WTC11 (cell line): ENCODE data around the gene PRR14L. TPM values are rescaled to one million over a fixed set of nuclear protein-coding genes. Genes with fewer than 3 reads are reported as not detected.
A peak's percentile ranks its signal among the peaks of the same experiment; 100 is the strongest.

Experiments used
- ATAC-seq: fragments of 200-7000 bp; cut with Tn5 transposase; 2 replicates; pipeline ENCODE4 v1.10.0; 2021; ENCODE audit warnings: mild to moderate bottlenecking, moderate library complexity
- CTCF ChIA-PET: fragments of 300-600 bp; sonication (Branson Sonifier 250); formaldehyde crosslinking; loops from one replicate; lab custom pipeline; 2021; ENCODE audit warnings: antibody characterized with exemption; lab: Charles Lee
- POLR2A ChIA-PET: fragments of 350-600 bp; sonication (Branson Sonifier 250); formaldehyde crosslinking; loops from one replicate; lab custom pipeline; 2021; ENCODE audit warnings: antibody characterized with exemption; lab: Charles Lee
- DNase-seq: peaks from one replicate; pipeline ENCODE4 v3.0.0; 2021; ENCODE audit warnings: low spot score
- H3K27ac Mint-ChIP-seq: 2 replicates; pipeline ENCODE4 v1.8.0; 2021; ENCODE audit warnings: mixed read lengths
- H3K27me3 Mint-ChIP-seq: 2 replicates; pipeline ENCODE4 v1.8.0; 2021; ENCODE audit warnings: low read depth, mild to moderate bottlenecking, moderate library complexity, mixed read lengths
- H3K36me3 Mint-ChIP-seq: 2 replicates; pipeline ENCODE4 v1.8.0; 2021; ENCODE audit warnings: mixed read lengths
- H3K4me1 Mint-ChIP-seq: 2 replicates; pipeline ENCODE4 v1.8.0; 2022; ENCODE audit warnings: mixed read lengths
- H3K4me3 Mint-ChIP-seq: 2 replicates; pipeline ENCODE4 v1.8.0; 2021; ENCODE audit warnings: mild to moderate bottlenecking, moderate library complexity, mixed read lengths
- H3K9me3 Mint-ChIP-seq: 2 replicates; pipeline ENCODE4 v1.8.0; 2021; ENCODE audit warnings: mixed read lengths
- ATF1 ChIP-seq: sonication (generic); formaldehyde crosslinking; IDR thresholded peaks from 2 replicates; pipeline ENCODE4 v1.8.1; 2023; ENCODE audit warnings: mild to moderate bottlenecking, moderate library complexity, missing genetic modification reagents
- EMX1 ChIP-seq: fragments of 250-450 bp; sonication (Bioruptor Pico); IDR thresholded peaks from 2 replicates; pipeline ENCODE4 v1.8.0; 2021; ENCODE audit warnings: mild to moderate bottlenecking
- FOXK1 ChIP-seq: sonication (generic); formaldehyde crosslinking; IDR thresholded peaks from 2 replicates; pipeline ENCODE4 v1.8.0; 2022; ENCODE audit warnings: mild to moderate bottlenecking, moderate library complexity, missing genetic modification reagents
- IRF2 ChIP-seq: sonication (generic); formaldehyde crosslinking; IDR thresholded peaks from 2 replicates; pipeline ENCODE4 v1.8.0; 2022; ENCODE audit warnings: low read depth, missing genetic modification reagents, borderline replicate concordance
- NFATC4 ChIP-seq: fragments of 250-450 bp; sonication (Bioruptor Pico); IDR thresholded peaks from 2 replicates; pipeline ENCODE4 v1.9.0; 2021; ENCODE audit warnings: mild to moderate bottlenecking
- NR1H2 ChIP-seq: sonication (generic); formaldehyde crosslinking; IDR thresholded peaks from 2 replicates; pipeline ENCODE4 v1.9.0; 2021; ENCODE audit warnings: mild to moderate bottlenecking, moderate library complexity, missing genetic modification reagents
- NR3C1 ChIP-seq: sonication (generic); formaldehyde crosslinking; conservative IDR thresholded peaks from 2 replicates; pipeline ENCODE4 v1.8.1; 2023; ENCODE audit warnings: low read depth, mild to moderate bottlenecking, missing genetic modification reagents
- OVOL2 ChIP-seq: fragments of 250-450 bp; sonication (Bioruptor Pico); IDR thresholded peaks from 2 replicates; pipeline ENCODE4 v1.9.0; 2021; ENCODE audit warnings: mild to moderate bottlenecking, borderline replicate concordance
- SMAD3 ChIP-seq: sonication (generic); formaldehyde crosslinking; IDR thresholded peaks from 2 replicates; pipeline ENCODE4 v1.8.0; 2022; ENCODE audit warnings: missing genetic modification reagents, mild to moderate bottlenecking, borderline replicate concordance
- STAT6 ChIP-seq: sonication (generic); formaldehyde crosslinking; conservative IDR thresholded peaks from 2 replicates; pipeline ENCODE4 v1.8.1; 2023; ENCODE audit warnings: mild to moderate bottlenecking, low read depth, missing genetic modification reagents, moderate library complexity
- TP53 ChIP-seq: sonication (generic); formaldehyde crosslinking; IDR thresholded peaks from 2 replicates; pipeline ENCODE4 v1.8.1; 2023; ENCODE audit warnings: mild to moderate bottlenecking, missing genetic modification reagents
- ZBTB21 ChIP-seq: sonication (generic); formaldehyde crosslinking; IDR thresholded peaks from 2 replicates; pipeline ENCODE4 v1.8.1; 2023; ENCODE audit warnings: mild to moderate bottlenecking, missing genetic modification reagents, borderline replicate concordance
- ZNF121 ChIP-seq: sonication (generic); formaldehyde crosslinking; IDR thresholded peaks from 2 replicates; pipeline ENCODE4 v1.8.0; 2023; ENCODE audit warnings: missing genetic modification reagents
- ZNF281 ChIP-seq: sonication (generic); formaldehyde crosslinking; IDR thresholded peaks from 2 replicates; pipeline ENCODE4 v1.8.0; 2023; ENCODE audit warnings: mild to moderate bottlenecking, missing genetic modification reagents
- ZNF317 ChIP-seq: sonication (generic); formaldehyde crosslinking; IDR thresholded peaks from 2 replicates; pipeline ENCODE4 v1.8.1; 2023; ENCODE audit warnings: low read depth, mild to moderate bottlenecking, moderate library complexity, missing genetic modification reagents, borderline replicate concordance
- ZNF396 ChIP-seq: fragments of 250-450 bp; sonication (Bioruptor Pico); IDR thresholded peaks from 2 replicates; pipeline ENCODE4 v1.8.0; 2021; ENCODE audit warnings: mild to moderate bottlenecking, moderate library complexity, borderline replicate concordance
- ZNF423 ChIP-seq: fragments of 250-450 bp; sonication (Bioruptor Pico); IDR thresholded peaks from 2 replicates; pipeline ENCODE4 v2.1.2; 2022; ENCODE audit warnings: mild to moderate bottlenecking, moderate library complexity
- total RNA-seq: library from RNA; stranded (reverse); gene quantifications from 3 replicates; pipeline ENCODE4 v1.2.3, GENCODE V29; 2021
- TF ChIP-seq, protein P1 (sequence below): sonication (generic); formaldehyde crosslinking; IDR thresholded peaks from 2 replicates; pipeline ENCODE4 v1.8.0; 2022; ENCODE audit warnings: mild to moderate bottlenecking, missing genetic modification reagents
- TF ChIP-seq, protein P2 (sequence below): sonication (generic); formaldehyde crosslinking; conservative IDR thresholded peaks from 2 replicates; pipeline ENCODE4 v1.8.1; 2022; ENCODE audit warnings: mild to moderate bottlenecking, missing genetic modification reagents
- TF ChIP-seq, protein P3 (sequence below): fragments of 200-600 bp; IDR thresholded peaks from 2 replicates; pipeline ENCODE4 v1.8.0; 2022; ENCODE audit warnings: antibody characterized with exemption

Gene PRR14L
- total RNA-seq, 1 experiment from 2014 or later, result 90.1 TPM

GRCh38 chr22:31752096-31752847 lies 2.3 kb upstream of the PRR14L start:
- H3K4me3 Mint-ChIP-seq, result peak overlapping the region; percentile 81
- no peak for TF ChIP-seq ZNF317 (CRISPR knock-in tag)
- no peak for TF ChIP-seq ZNF121 (CRISPR knock-in tag)
- no peak for TF ChIP-seq SMAD3 (CRISPR knock-in tag)
- TF ChIP-seq, protein P1, sequence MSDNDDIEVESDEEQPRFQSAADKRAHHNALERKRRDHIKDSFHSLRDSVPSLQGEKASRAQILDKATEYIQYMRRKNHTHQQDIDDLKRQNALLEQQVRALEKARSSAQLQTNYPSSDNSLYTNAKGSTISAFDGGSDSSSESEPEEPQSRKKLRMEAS, result no peak
- TF ChIP-seq, protein P2, sequence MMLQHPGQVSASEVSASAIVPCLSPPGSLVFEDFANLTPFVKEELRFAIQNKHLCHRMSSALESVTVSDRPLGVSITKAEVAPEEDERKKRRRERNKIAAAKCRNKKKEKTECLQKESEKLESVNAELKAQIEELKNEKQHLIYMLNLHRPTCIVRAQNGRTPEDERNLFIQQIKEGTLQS, result no peak
- TF ChIP-seq EMX1 (CRISPR knock-in tag), result no peak
- no peak for TF ChIP-seq OVOL2
- TF ChIP-seq ZNF396 (CRISPR knock-in tag), result no peak
- no peak for TF ChIP-seq ATF1 (CRISPR knock-in tag)
- TF ChIP-seq ZNF281 (CRISPR knock-in tag), result no peak
- CTCF ChIA-PET, result interaction anchor here (1.4 to 3.9 kb wide), 3 partner anchors 87 to 218 kb away, joined by 5 to 38 read pairs (median 7); no protein-coding TSS in a partner anchor

GRCh38 chr22:31750365-31751284 lies 693 bp upstream of the PRR14L start:
- CTCF ChIA-PET, result interaction anchor here (1.2 to 3.9 kb wide), 4 partner anchors 85 to 220 kb away, joined by 4 to 38 read pairs (median 7); partner anchors contain the start of gene PISD
- peak overlapping the region; percentile 51 for H3K27ac Mint-ChIP-seq
- no peaks in the 10 kb centered on the region for H3K27me3 Mint-ChIP-seq
- peaks cover 15% of the 10 kb centered on the region for H3K36me3 Mint-ChIP-seq
- peaks cover 46% of the 10 kb centered on the region for H3K4me1 Mint-ChIP-seq
- TF ChIP-seq ZNF121 (CRISPR knock-in tag) (peak; percentile 58; the same call in 1 of the 2 replicates), NR1H2 (no peak), ZBTB21 (CRISPR knock-in tag) (no peak), TP53 (CRISPR knock-in tag) (no peak), NFATC4 (CRISPR knock-in tag) (no peak)
- DNase-seq (no peak), ATAC-seq (no peak)
- no peaks in the 10 kb centered on the region for H3K9me3 Mint-ChIP-seq
- H3K4me3 Mint-ChIP-seq, result peak overlapping the region; percentile 93
- POLR2A ChIA-PET, result interaction anchor here (0.7 kb wide), 1 partner anchor 94 kb away, joined by 4 read pairs; no protein-coding TSS in a partner anchor

More at GRCh38 chr22:31752096-31752847, 2.3 kb upstream of the PRR14L start:
- Mint-ChIP-seq H3K4me1 (peaks cover 43% of the 10 kb centered on the region), H3K9me3 (no peaks in the 10 kb centered on the region), H3K36me3 (peaks cover 6% of the 10 kb centered on the region), H3K27me3 (no peaks in the 10 kb centered on the region), H3K27ac (peak overlapping the region; percentile 100)
- ATAC-seq (no peak), DNase-seq (no peak)
- POLR2A ChIA-PET, result interaction anchor here (1.0 to 1.2 kb wide), 7 partner anchors 11 to 218 kb away, joined by 3 to 6 read pairs (median 4); partner anchors contain the start of gene PISD

- ChIA-PET POLR2A (no interaction called here), CTCF (interaction anchor here (0.5 to 2.2 kb wide), 2 partner anchors 10 to 222 kb away, joined by 3 to 10 read pairs; no protein-coding TSS in a partner anchor)
- ATAC-seq, result no peak
- no peaks in the 10 kb centered on the region for H3K27me3 Mint-ChIP-seq
- no peak for DNase-seq
- peak overlapping the region; percentile 95; the same call in 1 of the 2 replicates for H3K27ac Mint-ChIP-seq
- H3K36me3 Mint-ChIP-seq, result peaks cover 20% of the 10 kb centered on the region
- no peaks in the 10 kb centered on the region for H3K9me3 Mint-ChIP-seq
- H3K4me3 Mint-ChIP-seq, result peak overlapping the region; percentile 93
- peaks cover 34% of the 10 kb centered on the region for H3K4me1 Mint-ChIP-seq
- TF ChIP-seq EMX1 (CRISPR knock-in tag) (no peak), NR3C1 (no peak), STAT6 (CRISPR knock-in tag) (no peak), OVOL2 (no peak), FOXK1 (no peak), SMAD3 (CRISPR knock-in tag) (no peak), ZNF423 (no peak), IRF2 (no peak)
- TF ChIP-seq, protein P3, sequence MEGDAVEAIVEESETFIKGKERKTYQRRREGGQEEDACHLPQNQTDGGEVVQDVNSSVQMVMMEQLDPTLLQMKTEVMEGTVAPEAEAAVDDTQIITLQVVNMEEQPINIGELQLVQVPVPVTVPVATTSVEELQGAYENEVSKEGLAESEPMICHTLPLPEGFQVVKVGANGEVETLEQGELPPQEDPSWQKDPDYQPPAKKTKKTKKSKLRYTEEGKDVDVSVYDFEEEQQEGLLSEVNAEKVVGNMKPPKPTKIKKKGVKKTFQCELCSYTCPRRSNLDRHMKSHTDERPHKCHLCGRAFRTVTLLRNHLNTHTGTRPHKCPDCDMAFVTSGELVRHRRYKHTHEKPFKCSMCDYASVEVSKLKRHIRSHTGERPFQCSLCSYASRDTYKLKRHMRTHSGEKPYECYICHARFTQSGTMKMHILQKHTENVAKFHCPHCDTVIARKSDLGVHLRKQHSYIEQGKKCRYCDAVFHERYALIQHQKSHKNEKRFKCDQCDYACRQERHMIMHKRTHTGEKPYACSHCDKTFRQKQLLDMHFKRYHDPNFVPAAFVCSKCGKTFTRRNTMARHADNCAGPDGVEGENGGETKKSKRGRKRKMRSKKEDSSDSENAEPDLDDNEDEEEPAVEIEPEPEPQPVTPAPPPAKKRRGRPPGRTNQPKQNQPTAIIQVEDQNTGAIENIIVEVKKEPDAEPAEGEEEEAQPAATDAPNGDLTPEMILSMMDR, result no peak
Measured at GRCh38 chr22:31748490-31748889, 1.4 kb downstream of the PRR14L start.
